HepG2 (cell line): ENCODE results near the gene SYNE1. TPM values are rescaled to one million over a fixed set of nuclear protein-coding genes. Genes with fewer than 3 reads are reported as not detected.

Experiments used
- ATAC-seq: fragments of 200-7000 bp; cut with Tn5 transposase; 3 replicates; pipeline ENCODE4 v1.9.1; 2020; ENCODE audit warnings: mild to moderate bottlenecking, moderate library complexity
- BruUV-seq: library from RNA; stranded (reverse); fragments of 400-500 nt; replicated peaks from 2 replicates; lab custom pipeline; 2021; lab: Mats Ljungman, UMichigan
- CTCF ChIA-PET: fragments of 300-600 bp; formaldehyde crosslinking; extraction: SDS; loops from one replicate; lab custom pipeline; 2021; ENCODE audit warnings: low total read pairs, inconsistent platforms, low intra/inter-chr PET ratio; lab: Yijun Ruan, JAX
- POLR2A ChIA-PET: fragments of 350-600 bp; sonication (Branson Sonifier 250); formaldehyde crosslinking; loops from one replicate; lab custom pipeline; 2020; ENCODE audit warnings: antibody characterized with exemption, inconsistent platforms; lab: Yijun Ruan, JAX
- DNase-seq: peaks from one replicate; pipeline ENCODE4 v3.0.0-alpha.2; 2015; ENCODE audit warnings: low spot score
- FAIRE-seq: peaks from 3 replicates; lab custom pipeline; 2011; peaks lifted over from hg19 to GRCh38; lab: Jason Lieb, UNC
- H2AFZ ChIP-seq: one replicate; pipeline ENCODE4 v1.6.1; 2011; ENCODE audit warnings: low read length, inconsistent platforms
- H3K27ac ChIP-seq: fragments of 300-600 bp; 3 replicates; pipeline ENCODE4 v1.8.0; 2011; ENCODE audit warnings: mixed run types, mild to moderate bottlenecking, mixed read lengths, low read length, inconsistent platforms; ENCODE audit not compliant: insufficient read depth; ENCODE audit errors: extremely low read length
- H3K27me3 ChIP-seq, 2 experiments: fragments of 200-600 bp in 1 of 2; 2 replicates in 1 of 2; 3 replicates in 1 of 2; pipeline versions ENCODE4 v1.6.0 to v1.8.0; 2011; ENCODE audit warnings: low read length in 2 of 2, mild to moderate bottlenecking in 2 of 2, moderate library complexity in 2 of 2, inconsistent platforms in 1 of 2; ENCODE audit not compliant: insufficient read depth in 2 of 2, control insufficient read depth in 1 of 2
- H3K36me3 ChIP-seq, 2 experiments: fragments of 200-600 bp in 1 of 2; replicated peaks in 1 of 2; 2 replicates in 1 of 2; 3 replicates in 1 of 2; pipeline versions ENCODE4 v1.5.1 to v1.8.0; 2011; ENCODE audit warnings: low read length in 2 of 2, inconsistent platforms in 1 of 2; ENCODE audit not compliant: insufficient read depth in 2 of 2, control insufficient read depth in 1 of 2
- H3K4me1 ChIP-seq: 2 replicates; pipeline ENCODE4 v1.5.1; 2012; ENCODE audit warnings: low read length, inconsistent platforms; ENCODE audit not compliant: insufficient read depth
- H3K4me2 ChIP-seq: 2 replicates; pipeline ENCODE4 v1.6.0; 2011; ENCODE audit warnings: low read depth, low read length, inconsistent platforms
- H3K4me3 ChIP-seq, 3 experiments: fragments of 200-600 bp in 1 of 3; sonication (generic), shearing (Covaris generic) in 1 of 3; replicated peaks in 1 of 3; 2 replicates each; pipeline ENCODE4 v1.5.1; 2011 to 2016; ENCODE audit warnings: low read length in 3 of 3, inconsistent platforms in 2 of 3, low read depth in 2 of 3, mild to moderate bottlenecking in 2 of 3, control low read depth in 1 of 3, mixed read lengths in 1 of 3; ENCODE audit not compliant: insufficient read depth in 1 of 3
- H3K79me2 ChIP-seq: one replicate; pipeline ENCODE4 v1.6.1; 2011; ENCODE audit warnings: low read length, inconsistent platforms; ENCODE audit not compliant: insufficient read depth
- H3K9ac ChIP-seq: 2 replicates; pipeline ENCODE4 v1.6.0; 2011; ENCODE audit warnings: mild to moderate bottlenecking, low read depth, low read length, inconsistent platforms; ENCODE audit not compliant: insufficient read depth
- H3K9me3 ChIP-seq: 2 replicates; pipeline ENCODE4 v1.5.1; 2012; ENCODE audit warnings: mild to moderate bottlenecking, low read length
- H4K20me1 ChIP-seq: 2 replicates; pipeline ENCODE4 v1.6.0; 2011; ENCODE audit warnings: inconsistent platforms, mild to moderate bottlenecking, low read length, moderate library complexity; ENCODE audit not compliant: insufficient read depth
- ARID4A ChIP-seq: sonication (generic); formaldehyde crosslinking; IDR thresholded peaks from 2 replicates; pipeline ENCODE4 v1.5.0; 2020; ENCODE audit warnings: mild to moderate bottlenecking, missing genetic modification reagents, borderline replicate concordance
- IRX3 ChIP-seq: sonication (generic); formaldehyde crosslinking; IDR thresholded peaks from 2 replicates; pipeline ENCODE4 v1.8.1; 2023; ENCODE audit warnings: mild to moderate bottlenecking, low read depth, missing genetic modification reagents, borderline replicate concordance
- MEIS1 ChIP-seq: sonication (generic); formaldehyde crosslinking; IDR thresholded peaks from 2 replicates; pipeline ENCODE4 v1.9.0; 2021; ENCODE audit warnings: mild to moderate bottlenecking, missing genetic modification reagents, moderate library complexity, borderline replicate concordance
- SIX1 ChIP-seq: sonication (generic); formaldehyde crosslinking; IDR thresholded peaks from 2 replicates; pipeline ENCODE4 v1.4.0; 2020; ENCODE audit warnings: missing genetic modification reagents, borderline replicate concordance
- ZBTB40 ChIP-seq, 2 experiments: fragments of 450-650 bp in 1 of 2; sonication (generic) in 1 of 2; formaldehyde crosslinking in 1 of 2; IDR thresholded peaks; 2 replicates each; pipeline versions ENCODE4 v1.6.1 to v1.8.0; 2016 to 2022; ENCODE audit warnings: antibody characterized with exemption in 1 of 2, mild to moderate bottlenecking in 1 of 2, missing genetic modification reagents in 1 of 2
- ZSCAN22 ChIP-seq: sonication (generic); formaldehyde crosslinking; IDR thresholded peaks from 2 replicates; pipeline ENCODE4 v1.4.0; 2020; ENCODE audit warnings: mild to moderate bottlenecking, missing genetic modification reagents
- WGBS: methylation state at CpG from one replicate; pipeline ENCODE4 v1.1.6; 2017; ENCODE audit warnings: low lambda C conversion rate; 5-methylcytosine and 5-hydroxymethylcytosine counted together
- in situ Hi-C: cut with HindIII; loops from 2 replicates; pipeline ENCODE4 v1.10.0; 2017; ENCODE audit warnings: low pct_unique_long_range_greater_than_20kb; ENCODE audit not compliant: extremely low pct_ligation_motif_present
- intact Hi-C: fragments of 100-400 bp; cut with micrococcal nuclease; formaldehyde crosslinking; loops from one replicate; pipeline ENCODE4 v1.10.0; 2022; ENCODE audit not compliant: unreplicated experiment
- polyA plus RNA-seq, 8 experiments: library from polyadenylated mRNA; depleted of rRNA in 3 of 8; stranded (reverse) in 7 of 8; unstranded in 1 of 8; fragments of >200 nt; fragmentation: Illumina TruSeq in 4 of 8; extraction: Trizol in 4 of 8; gene quantifications; 2 replicates each; pipeline versions ENCODE4 v1.2.1 to v1.2.3, GENCODE V29; 2011 to 2016; ENCODE audit warnings: low read depth in 4 of 8, missing spikeins in 1 of 8, mixed read lengths in 1 of 8; ENCODE audit not compliant: insufficient read depth in 1 of 8
- total RNA-seq, 5 experiments: library from RNA; depleted of rRNA; stranded (reverse); fragments of >200 nt; fragmentation: Illumina TruSeq; extraction: Trizol; gene quantifications; 2 replicates each; pipeline ENCODE4 v1.2.3, GENCODE V29; 2016; ENCODE audit warnings: low read depth in 1 of 5

The SYNE1 gene
- total and polyA plus RNA-seq, 2 of the 13 experiments (the other 11 are each of a cell fraction or from before 2014, with no cell fraction given) = 5.5 to 15.9 TPM

GRCh38 chr6:152348116-152348515, 289.0 kb downstream of the SYNE1 start (continued):
- TF ChIP-seq ARID4A (CRISPR knock-in tag) = no peak
- TF ChIP-seq, all 625 proteins: peak for 0

GRCh38 chr6:152343735-152344360, 293.3 kb downstream of the SYNE1 start:
- Histone ChIP-seq H3K9me3 (no peaks in the 10 kb centered on the region), H2AFZ (no peak overlapping the region), H3K79me2 (no peaks in the 10 kb centered on the region), H3K27ac (no peak overlapping the region), H3K9ac (no peak overlapping the region), H3K4me1 (no peaks in the 10 kb centered on the region), H4K20me1 (no peaks in the 10 kb centered on the region), H3K27me3 (no peaks in the 10 kb centered on the region), H3K4me2 (no peak overlapping the region), H3K36me3 (no peaks in the 10 kb centered on the region), H3K4me3 (no peak overlapping the region)
- in situ Hi-C loops = no loop called here
- FAIRE-seq (no peak), DNase-seq (no peak), ATAC-seq (no peak)
- WGBS = 84% methylated on average over 9 of the region's 9 CpGs
- ChIA-PET POLR2A (no interaction called here), CTCF (no interaction called here)
- intact Hi-C loops = no loop called here
- no TSS peak for BruUV-seq
- TF ChIP-seq ZBTB40 (IDR thresholded peaks at IDR 0.05) = no peak
- TF ChIP-seq ZBTB40 (CRISPR knock-in tag; IDR thresholded peaks at IDR 0.05) = no peak
- TF ChIP-seq IRX3 (CRISPR knock-in tag) = no peak
- TF ChIP-seq MEIS1 (CRISPR knock-in tag) = no peak
- no peak for TF ChIP-seq ZSCAN22 (CRISPR knock-in tag)
- TF ChIP-seq SIX1 (CRISPR knock-in tag) = no peak
